IMR-90 (cell line): ENCODE measurements around the gene APBB1IP. TPM values are rescaled to one million over a fixed set of nuclear protein-coding genes. Genes with fewer than 3 reads are reported as not detected.

Experiments used
- ATAC-seq: fragments of 200-7000 bp; cut with Tn5 transposase; 2 replicates; pipeline ENCODE4 v1.9.1; 2020; ENCODE audit warnings: low read depth, mild to moderate bottlenecking, moderate library complexity
- BruUV-seq: library from RNA; stranded (reverse); fragments of 400-500 nt; replicated peaks from 2 replicates; lab custom pipeline; 2021; lab: Mats Ljungman, UMichigan
- CTCF ChIA-PET: fragments of 300-600 bp; formaldehyde crosslinking; extraction: SDS; loops from one replicate; lab custom pipeline; 2021; ENCODE audit warnings: antibody characterized with exemption; lab: Yijun Ruan, JAX
- POLR2A ChIA-PET: fragments of 300-600 bp; sonication (Branson Sonifier 250); formaldehyde crosslinking; loops from one replicate; lab custom pipeline; 2022; ENCODE audit warnings: antibody characterized with exemption; ENCODE audit not compliant: unreplicated experiment; lab: Charles Lee
- DNase-seq: peaks from one replicate; pipeline ENCODE4 v3.0.0; 2013
- H2AFZ ChIP-seq: replicated peaks from 2 replicates; pipeline ENCODE3; 2013; ENCODE audit warnings: low read length, mild to moderate bottlenecking; ENCODE audit not compliant: poor library complexity
- H2AK5ac ChIP-seq: 2 replicates; pipeline ENCODE4 v1.6.1; 2013; ENCODE audit warnings: low read depth, low read length, inconsistent platforms
- H2AK9ac ChIP-seq: replicated peaks from 2 replicates; pipeline ENCODE3; 2013; ENCODE audit warnings: mild to moderate bottlenecking, low read depth, low read length, moderate library complexity; ENCODE audit not compliant: poor library complexity
- H2BK120ac ChIP-seq: 2 replicates; pipeline ENCODE4 v1.6.1; 2013; ENCODE audit warnings: low read depth, low read length, inconsistent platforms
- H2BK15ac ChIP-seq: 3 replicates; pipeline ENCODE4 v1.6.1; 2013; ENCODE audit warnings: low read depth, low read length, inconsistent platforms
- H2BK20ac ChIP-seq: 2 replicates; pipeline ENCODE4 v1.6.1; 2013; ENCODE audit warnings: low read depth, mild to moderate bottlenecking, inconsistent platforms, low read length, moderate library complexity
- H2BK5ac ChIP-seq: 2 replicates; pipeline ENCODE4 v1.6.1; 2013; ENCODE audit warnings: mild to moderate bottlenecking, low read depth, low read length, inconsistent platforms; ENCODE audit not compliant: poor library complexity, severe bottlenecking
- H3K14ac ChIP-seq: replicated peaks from 2 replicates; pipeline ENCODE4 v1.6.1; 2013; ENCODE audit warnings: low read depth, low read length, inconsistent platforms
- H3K18ac ChIP-seq: 2 replicates; pipeline ENCODE4 v1.6.1; 2013; ENCODE audit warnings: low read depth, low read length, control low read depth
- H3K23ac ChIP-seq: 2 replicates; pipeline ENCODE4 v1.6.1; 2013; ENCODE audit warnings: low read depth, low read length, inconsistent platforms
- H3K27ac ChIP-seq: 2 replicates; pipeline ENCODE4 v1.5.1; 2013; ENCODE audit warnings: mild to moderate bottlenecking, control low read depth, low read length; ENCODE audit not compliant: insufficient read depth
- H3K27me3 ChIP-seq: 2 replicates; pipeline ENCODE4 v1.6.1; 2013; ENCODE audit warnings: low read length; ENCODE audit not compliant: control insufficient read depth, insufficient read depth
- H3K36me3 ChIP-seq: 2 replicates; pipeline ENCODE4 v1.6.1; 2013; ENCODE audit warnings: low read length, mixed read lengths; ENCODE audit not compliant: control insufficient read depth, insufficient read depth
- H3K4ac ChIP-seq: 2 replicates; pipeline ENCODE4 v1.6.1; 2013; ENCODE audit warnings: low read depth, low read length, inconsistent platforms
- H3K4me1 ChIP-seq: 2 replicates; pipeline ENCODE4 v1.6.1; 2013; ENCODE audit warnings: low read length, mixed read lengths; ENCODE audit not compliant: control insufficient read depth, insufficient read depth
- H3K4me2 ChIP-seq: 2 replicates; pipeline ENCODE4 v1.6.1; 2013; ENCODE audit warnings: low read depth, mild to moderate bottlenecking, control low read depth, low read length, moderate library complexity
- H3K4me3 ChIP-seq: 2 replicates; pipeline ENCODE4 v1.5.1; 2013; ENCODE audit warnings: low read depth, mild to moderate bottlenecking, control low read depth, low read length, moderate library complexity; ENCODE audit not compliant: insufficient read depth
- H3K56ac ChIP-seq: 2 replicates; pipeline ENCODE4 v1.6.1; 2013; ENCODE audit warnings: low read length, inconsistent platforms; ENCODE audit not compliant: insufficient read depth; ENCODE audit errors: extremely low read depth
- H3K79me1 ChIP-seq, 2 experiments: 2 replicates each; pipeline ENCODE4 v1.6.1; 2013; ENCODE audit warnings: low read length in 2 of 2, inconsistent platforms in 1 of 2, low read depth in 1 of 2
- H3K9ac ChIP-seq: 2 replicates; pipeline ENCODE4 v1.6.1; 2013; ENCODE audit warnings: low read depth, low read length, control low read depth
- H3K9me1 ChIP-seq: 2 replicates; pipeline ENCODE4 v1.6.1; 2013; ENCODE audit warnings: low read length, inconsistent platforms; ENCODE audit not compliant: insufficient read depth
- H3K9me3 ChIP-seq: 2 replicates; pipeline ENCODE4 v1.6.1; 2013; ENCODE audit warnings: low read length; ENCODE audit not compliant: control insufficient read depth, insufficient read depth
- H4K20me1 ChIP-seq: 2 replicates; pipeline ENCODE4 v1.6.1; 2013; ENCODE audit warnings: low read length, inconsistent platforms; ENCODE audit not compliant: insufficient read depth
- H4K5ac ChIP-seq: 2 replicates; pipeline ENCODE4 v1.6.1; 2013; ENCODE audit warnings: mild to moderate bottlenecking, low read depth, low read length, control low read depth
- H4K8ac ChIP-seq, 2 experiments: 2 replicates each; pipeline ENCODE4 v1.6.1; 2013; ENCODE audit warnings: low read depth in 2 of 2, low read length in 2 of 2, control low read depth in 1 of 2, inconsistent platforms in 1 of 2
- H4K91ac ChIP-seq: 2 replicates; pipeline ENCODE4 v1.6.1; 2013; ENCODE audit warnings: low read depth, low read length, inconsistent platforms; ENCODE audit not compliant: insufficient read depth
- CEBPB ChIP-seq: IDR thresholded peaks from 2 replicates; pipeline ENCODE4 v1.6.1; 2012; ENCODE audit warnings: low read depth, low read length, improper control_type of control experiment
- CHD1 ChIP-seq: IDR thresholded peaks from 2 replicates; pipeline ENCODE4 v1.6.1; 2012; ENCODE audit warnings: low read depth, low read length, improper control_type of control experiment
- CTCF ChIP-seq: conservative IDR thresholded peaks from 2 replicates; pipeline ENCODE4 v1.5.1; 2012; ENCODE audit warnings: mild to moderate bottlenecking, low read depth, low read length, improper control_type of control experiment
- ELK1 ChIP-seq: fragments of 150-350 bp; IDR thresholded peaks from 2 replicates; pipeline ENCODE4 v1.6.1; 2016; ENCODE audit warnings: low read depth, mild to moderate bottlenecking, low read length, moderate library complexity, borderline replicate concordance
- FOS ChIP-seq: fragments of 150-350 bp; IDR thresholded peaks from 2 replicates; pipeline ENCODE4 v1.6.1; 2016; ENCODE audit warnings: low read depth, low read length
- MAFK ChIP-seq: IDR thresholded peaks from 2 replicates; pipeline ENCODE4 v1.6.1; 2012; ENCODE audit warnings: low read depth, low read length, improper control_type of control experiment
- MAZ ChIP-seq: IDR thresholded peaks from 2 replicates; pipeline ENCODE4 v1.6.1; 2012; ENCODE audit warnings: low read depth, mild to moderate bottlenecking, low read length, improper control_type of control experiment, moderate library complexity, borderline replicate concordance
- MXI1 ChIP-seq: IDR thresholded peaks from 2 replicates; pipeline ENCODE4 v1.6.1; 2012; ENCODE audit warnings: low read depth, mild to moderate bottlenecking, low read length, moderate library complexity, borderline replicate concordance
- NFE2L2 ChIP-seq: fragments of 150-350 bp; IDR thresholded peaks from 2 replicates; pipeline ENCODE4 v1.6.1; 2016; ENCODE audit warnings: low read depth, mild to moderate bottlenecking, low read length
- POLR2A ChIP-seq: IDR thresholded peaks from 2 replicates; pipeline ENCODE4 v1.6.1; 2012; ENCODE audit warnings: mild to moderate bottlenecking, low read depth, low read length
- RAD21 ChIP-seq: IDR thresholded peaks from 2 replicates; pipeline ENCODE4 v1.6.1; 2012; ENCODE audit warnings: low read length, improper control_type of control experiment
- RCOR1 ChIP-seq: IDR thresholded peaks from 2 replicates; pipeline ENCODE4 v1.6.1; 2012; ENCODE audit warnings: mild to moderate bottlenecking, low read length, improper control_type of control experiment; ENCODE audit not compliant: insufficient replicate concordance
- RFX5 ChIP-seq: IDR thresholded peaks from 2 replicates; pipeline ENCODE4 v1.8.0; 2012; ENCODE audit warnings: low read depth, mild to moderate bottlenecking, low read length, moderate library complexity
- SMC3 ChIP-seq: fragments of 150-350 bp; IDR thresholded peaks from 2 replicates; pipeline ENCODE4 v1.6.1; 2016; ENCODE audit warnings: low read depth, mild to moderate bottlenecking, antibody characterized with exemption, low read length, moderate library complexity
- USF2 ChIP-seq: fragments of 150-350 bp; IDR thresholded peaks from 2 replicates; pipeline ENCODE4 v1.6.1; 2017; ENCODE audit warnings: mild to moderate bottlenecking, antibody characterized with exemption, low read length, low read depth
- WGBS, 2 experiments: methylation state at CpG; one replicate each; pipeline versions ENCODE4 v1.1.5 to v1.1.7; 2013; ENCODE audit warnings: missing lambda C conversion rate in 2 of 2; ENCODE audit not compliant: insufficient read length in 1 of 2; ENCODE audit errors: extremely low coverage in 2 of 2; 5-methylcytosine and 5-hydroxymethylcytosine counted together
- dilution Hi-C: fragments of 300-500 bp; cut with HindIII; formaldehyde crosslinking; loops from one replicate; pipeline ENCODE4 v1.14.3; 2018; ENCODE audit warnings: low sequenced_read_pairs; ENCODE audit not compliant: unreplicated experiment
- in situ Hi-C: fragments of 300-500 bp; cut with MboI; formaldehyde crosslinking; loops from 3 replicates; pipeline ENCODE4 v1.14.3; 2019; ENCODE audit warnings: low sequenced_read_pairs, inconsistent platforms, mixed read lengths
- intact Hi-C: fragments of 100-400 bp; cut with micrococcal nuclease; formaldehyde crosslinking; loops from 2 replicates; pipeline ENCODE4 v1.10.0; 2022
- polyA plus RNA-seq, 3 experiments: library from polyadenylated mRNA; depleted of rRNA; stranded (reverse); fragments of >200 nt; gene quantifications; 2 replicates each; pipeline ENCODE4 v1.2.3, GENCODE V29; 2012; ENCODE audit warnings: low replicate concordance in 1 of 3
- total RNA-seq: library from RNA; depleted of rRNA; stranded (reverse); fragments of >200 nt; gene quantifications from 2 replicates; pipeline ENCODE4 v1.2.3, GENCODE V29; 2012

APBB1IP gene
- total and polyA plus RNA-seq, 2 of the 4 experiments (the other 2 are of a cell fraction): not detected

- H3K9me1 ChIP-seq: no peaks in the 10 kb centered on the region
- no peak overlapping the region for H4K5ac ChIP-seq
- no peak overlapping the region for H4K91ac ChIP-seq
- H3K4me3 ChIP-seq: no peak overlapping the region
- no peak overlapping the region for H3K9ac ChIP-seq
- no peak overlapping the region for H3K4ac ChIP-seq
- TF ChIP-seq CEBPB: no peak
- no peak for TF ChIP-seq USF2
- no peak for TF ChIP-seq MAZ
- TF ChIP-seq CTCF: no peak
- no peak for TF ChIP-seq FOS
- TF ChIP-seq SMC3: no peak
- TF ChIP-seq POLR2A: no peak
- no peak for TF ChIP-seq RAD21
- TF ChIP-seq ELK1: no peak
- no peak for TF ChIP-seq RCOR1
- TF ChIP-seq RFX5: no peak
- no peak for TF ChIP-seq MXI1
- TF ChIP-seq MAFK: no peak
- no peak for TF ChIP-seq NFE2L2
- no peak for TF ChIP-seq CHD1
- H3K56ac ChIP-seq: no peak overlapping the region
- H3K23ac ChIP-seq: no peak overlapping the region
- no peak overlapping the region for H2AFZ ChIP-seq
- ATAC-seq: no peak
- no peak overlapping the region for H2BK20ac ChIP-seq
- no peaks in the 10 kb centered on the region for H3K4me1 ChIP-seq
- no peak overlapping the region for H3K18ac ChIP-seq
- intact Hi-C loops (no loop called here), in situ Hi-C loops (no loop called here), dilution Hi-C loops (no loop called here)
- DNase-seq: no peak
- no peak overlapping the region for H3K27ac ChIP-seq
- no peak overlapping the region for H2BK15ac ChIP-seq
- no peaks in the 10 kb centered on the region for H4K20me1 ChIP-seq
- no peaks in the 10 kb centered on the region for H3K36me3 ChIP-seq
- H3K14ac ChIP-seq: no peak overlapping the region
- no peaks in the 10 kb centered on the region for H3K27me3 ChIP-seq
- no peak overlapping the region for H2AK5ac ChIP-seq
- whole genome bisulfite sequencing, 2 experiments: no CpG with 5 or more reads among the region's 3 CpGs
- POLR2A ChIA-PET: no interaction called here
- no peak overlapping the region for H2BK120ac ChIP-seq
- CTCF ChIA-PET: no interaction called here
- no peak overlapping the region for H4K8ac ChIP-seq
- no peaks in the 10 kb centered on the region for H3K79me1 ChIP-seq
- no peak overlapping the region for H3K4me2 ChIP-seq
- H2BK5ac ChIP-seq: no peak overlapping the region
- peaks cover 10% of the 10 kb centered on the region for H3K9me3 ChIP-seq
- BruUV-seq: no TSS peak
- no peak overlapping the region for H2AK9ac ChIP-seq
Observed at GRCh38 chr10:26422977-26423376, 15.2 kb upstream of the APBB1IP start.
